NCI-H69 (cell line): Measurements from ENCODE around the gene VWA2.
A peak's percentile ranks its signal among the peaks of the same experiment; 100 is the strongest.
"Not testable (repeated sequence)": the region's sequence is repeated elsewhere in the genome, so short reads cannot be mapped to it uniquely, and the experiment has no call there.

Experiments
- DNase-seq: peaks from one replicate; lab custom pipeline; 2025; lab: John Stamatoyannopoulos, UW

Gene VWA2

GRCh38 chr10:114319406-114320248 is 80.6 kb downstream of the VWA2 start:
- no peak for DNase-seq

- DNase-seq, result peak; percentile 19
These were observed 81.4 kb downstream of the VWA2 start for GRCh38 chr10:114320249-114321116.

- no peak for DNase-seq
These were observed 83.3 kb downstream of the VWA2 start for GRCh38 chr10:114322344-114322743.

- DNase-seq, result no peak
These were observed 84.0 kb downstream of the VWA2 start for GRCh38 chr10:114323023-114323422.

GRCh38 chr10:114326795-114327194 is 87.7 kb downstream of the VWA2 start:
- no peak for DNase-seq

GRCh38 chr10:114327537-114328440 is 88.7 kb downstream of the VWA2 start:
- no peak for DNase-seq

- no peak for DNase-seq
These were observed 89.4 kb downstream of the VWA2 start for GRCh38 chr10:114328441-114328812.

GRCh38 chr10:114328874-114329273 is 89.8 kb downstream of the VWA2 start:
- DNase-seq, result no peak

- DNase-seq, result no peak
These were observed 90.7 kb downstream of the VWA2 start for GRCh38 chr10:114329634-114330365.

GRCh38 chr10:114332301-114333192 is 93.5 kb downstream of the VWA2 start:
- DNase-seq, result no peak

GRCh38 chr10:114333441-114333840 is 94.4 kb downstream of the VWA2 start:
- not testable (repeated sequence) for DNase-seq

- no peak for DNase-seq
These were observed 95.2 kb downstream of the VWA2 start for GRCh38 chr10:114334301-114334700.

GRCh38 chr10:114335614-114336013 is 96.6 kb downstream of the VWA2 start:
- no peak for DNase-seq

GRCh38 chr10:114336823-114337509 is 97.9 kb downstream of the VWA2 start:
- DNase-seq, result peak; percentile 58

- no peak for DNase-seq
These were observed 98.7 kb downstream of the VWA2 start for GRCh38 chr10:114337510-114338462.

GRCh38 chr10:114340816-114341215 is 101.8 kb downstream of the VWA2 start:
- DNase-seq, result no peak
